Neuron (in vitro differentiated cells): ENCODE measurements around the gene MYH9.

Experiments used
- H2AFZ ChIP-seq: one replicate; pipeline ENCODE4 v1.6.1; 2013; ENCODE audit warnings: low read depth, mild to moderate bottlenecking, inconsistent platforms, low read length, moderate library complexity
- H3K27me3 ChIP-seq: one replicate; pipeline ENCODE4 v1.6.1; 2013; ENCODE audit warnings: low read length; ENCODE audit not compliant: insufficient read depth
- H3K36me3 ChIP-seq: one replicate; pipeline ENCODE4 v1.6.1; 2013; ENCODE audit warnings: low read length; ENCODE audit not compliant: insufficient read depth
- H3K4me1 ChIP-seq: one replicate; pipeline ENCODE4 v1.6.1; 2013; ENCODE audit warnings: low read length; ENCODE audit not compliant: insufficient read depth
- H3K4me3 ChIP-seq: 2 replicates; pipeline ENCODE4 v1.5.1; 2013; ENCODE audit warnings: mild to moderate bottlenecking, low read length, moderate library complexity
- H3K9me3 ChIP-seq: one replicate; pipeline ENCODE4 v1.6.1; 2013; ENCODE audit warnings: low read length

The MYH9 gene

DNA sequence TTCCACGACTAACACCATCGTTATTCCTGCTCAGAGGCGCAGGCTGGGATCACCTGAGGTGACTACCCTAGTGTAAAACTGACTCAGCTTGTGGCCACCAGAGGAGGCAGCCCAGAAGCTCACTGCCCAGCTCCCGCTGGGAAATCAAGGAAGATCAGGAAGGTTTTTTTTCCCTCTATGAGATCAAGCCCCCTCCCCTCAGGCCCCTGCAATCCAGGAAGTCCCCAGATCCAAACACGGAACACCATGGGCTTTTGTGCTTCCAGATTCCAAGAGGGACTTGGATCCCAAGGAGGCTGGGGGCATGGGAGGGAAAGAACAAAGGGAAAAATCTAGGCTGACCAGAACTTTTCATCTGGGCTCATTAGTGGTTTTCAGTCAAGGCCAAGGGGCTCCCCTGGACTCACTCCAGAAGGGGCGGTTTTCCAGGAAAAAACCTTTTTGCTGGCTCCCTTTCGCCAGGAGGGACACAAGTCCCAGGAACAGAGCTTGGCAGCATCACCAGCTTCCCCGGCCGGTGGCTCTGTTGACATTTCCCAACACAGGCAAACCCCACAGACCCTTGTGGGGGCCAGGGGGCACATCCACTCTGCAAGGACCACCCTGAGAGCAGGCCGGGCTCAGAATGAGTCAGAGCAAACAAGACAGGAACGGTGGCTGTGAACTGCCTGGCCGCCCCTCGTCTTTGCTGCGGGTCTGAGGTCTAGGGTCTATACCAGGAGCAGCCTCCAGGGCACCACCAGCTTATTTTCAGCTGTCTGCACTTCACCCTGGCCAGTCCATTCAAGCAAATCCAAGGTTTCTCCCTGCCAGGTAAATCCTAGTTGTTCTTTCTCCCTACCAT lies 36.8 kb downstream of the MYH9 start:
- no peaks in the 10 kb centered on the region for H3K9me3 ChIP-seq
- H3K4me1 ChIP-seq = peaks cover 7% of the 10 kb centered on the region
- H3K36me3 ChIP-seq = peaks cover 14% of the 10 kb centered on the region
- H3K4me3 ChIP-seq = no peak overlapping the region
- H2AFZ ChIP-seq = no peak overlapping the region
- no peaks in the 10 kb centered on the region for H3K27me3 ChIP-seq

- no peak overlapping the region for H2AFZ ChIP-seq
- H3K36me3 ChIP-seq = peaks cover 14% of the 10 kb centered on the region
- no peak overlapping the region for H3K4me3 ChIP-seq
- H3K9me3 ChIP-seq = no peaks in the 10 kb centered on the region
- H3K4me1 ChIP-seq = peaks cover 7% of the 10 kb centered on the region
- no peaks in the 10 kb centered on the region for H3K27me3 ChIP-seq
These were observed 38.0 kb downstream of the MYH9 start for GRCh38 chr22:36349726-36350125.

GRCh38 chr22:36348760-36349159 lies 39.0 kb downstream of the MYH9 start:
- H3K36me3 ChIP-seq = peaks cover 22% of the 10 kb centered on the region
- H3K4me3 ChIP-seq = no peak overlapping the region

GRCh38 chr22:36347094-36347493 lies 40.7 kb downstream of the MYH9 start:
- H3K36me3 ChIP-seq = peaks cover 24% of the 10 kb centered on the region
- no peaks in the 10 kb centered on the region for H3K9me3 ChIP-seq
- H2AFZ ChIP-seq = no peak overlapping the region
- H3K4me1 ChIP-seq = no peaks in the 10 kb centered on the region
- H3K27me3 ChIP-seq = no peaks in the 10 kb centered on the region
- H3K4me3 ChIP-seq = no peak overlapping the region

More at GRCh38 chr22:36348760-36349159, 39.0 kb downstream of the MYH9 start:
- peaks cover 7% of the 10 kb centered on the region for H3K4me1 ChIP-seq
- no peaks in the 10 kb centered on the region for H3K27me3 ChIP-seq
- no peaks in the 10 kb centered on the region for H3K9me3 ChIP-seq
- H2AFZ ChIP-seq = no peak overlapping the region

DNA sequence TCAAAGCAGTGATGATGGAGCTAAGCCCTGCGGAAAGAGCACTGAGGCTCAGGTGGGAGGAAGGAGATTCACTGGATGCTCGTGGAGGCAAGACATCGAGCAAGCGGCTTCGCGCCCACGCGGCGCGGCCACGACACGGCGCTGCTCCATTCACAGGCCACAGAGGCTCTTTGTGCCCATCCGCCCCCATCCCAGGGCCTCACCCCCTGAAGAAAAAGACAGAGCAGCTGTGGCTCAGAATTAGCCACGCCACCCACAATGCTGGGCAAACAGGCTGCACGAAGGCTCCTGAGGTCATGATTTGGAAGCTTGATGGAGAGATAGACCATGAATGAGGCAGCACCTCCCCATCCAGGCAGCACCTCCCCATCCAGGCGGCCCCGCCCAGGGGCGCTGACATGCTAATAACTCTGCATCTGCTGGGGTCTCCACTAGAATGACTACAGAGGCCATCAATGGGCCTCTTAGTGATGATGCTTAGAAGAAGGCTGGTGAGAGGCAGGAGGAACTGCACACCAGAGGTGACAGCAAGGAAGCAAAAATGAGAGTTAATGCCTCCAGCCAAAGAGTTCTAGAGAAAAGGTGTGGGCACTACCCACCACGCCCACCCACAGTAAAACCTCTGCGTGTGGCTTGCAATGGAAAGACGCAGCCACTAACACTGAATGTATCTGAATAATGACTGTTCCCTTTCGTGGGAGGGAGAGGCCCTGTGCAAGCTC lies 43.5 kb downstream of the MYH9 start:
- Histone ChIP-seq H3K4me1 (no peaks in the 10 kb centered on the region), H2AFZ (no peak overlapping the region), H3K4me3 (no peak overlapping the region), H3K9me3 (no peaks in the 10 kb centered on the region), H3K36me3 (peaks cover 43% of the 10 kb centered on the region), H3K27me3 (no peaks in the 10 kb centered on the region)

- no peaks in the 10 kb centered on the region for H3K4me1 ChIP-seq
- H3K36me3 ChIP-seq = peaks cover 44% of the 10 kb centered on the region
- H2AFZ ChIP-seq = no peak overlapping the region
- no peaks in the 10 kb centered on the region for H3K9me3 ChIP-seq
- no peaks in the 10 kb centered on the region for H3K27me3 ChIP-seq
- no peak overlapping the region for H3K4me3 ChIP-seq
These were observed 44.1 kb downstream of the MYH9 start for GRCh38 chr22:36343720-36344105.

- H3K4me3 ChIP-seq = no peak overlapping the region
- H3K9me3 ChIP-seq = no peaks in the 10 kb centered on the region
- H2AFZ ChIP-seq = no peak overlapping the region
- no peaks in the 10 kb centered on the region for H3K4me1 ChIP-seq
- peaks cover 45% of the 10 kb centered on the region for H3K36me3 ChIP-seq
- H3K27me3 ChIP-seq = no peaks in the 10 kb centered on the region
These were observed 44.6 kb downstream of the MYH9 start for GRCh38 chr22:36343070-36343719.

DNA sequence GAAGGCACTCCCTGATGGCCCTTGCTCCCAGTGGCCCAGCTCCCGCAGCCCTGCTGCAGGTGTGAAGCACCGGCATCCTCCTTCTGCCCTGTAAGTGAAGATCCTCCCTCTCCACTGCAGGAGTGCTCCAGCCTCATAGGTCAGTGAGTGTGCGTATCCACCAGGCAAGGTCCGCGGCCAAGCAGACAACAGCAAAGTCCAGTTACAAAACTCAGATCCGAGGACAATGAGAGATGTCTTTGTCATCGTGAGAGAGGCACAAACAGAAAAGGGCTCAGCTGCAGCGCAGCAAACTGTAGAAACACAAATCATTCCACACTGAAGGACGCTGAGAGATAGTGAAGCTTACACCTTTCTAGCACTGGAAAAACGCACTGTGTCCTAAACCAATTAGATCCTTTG lies 46.1 kb downstream of the MYH9 start:
- H3K27me3 ChIP-seq = no peaks in the 10 kb centered on the region
- H2AFZ ChIP-seq = no peak overlapping the region
- peaks cover 42% of the 10 kb centered on the region for H3K36me3 ChIP-seq
- H3K4me1 ChIP-seq = peaks cover 4% of the 10 kb centered on the region
- no peaks in the 10 kb centered on the region for H3K9me3 ChIP-seq
- no peak overlapping the region for H3K4me3 ChIP-seq

DNA sequence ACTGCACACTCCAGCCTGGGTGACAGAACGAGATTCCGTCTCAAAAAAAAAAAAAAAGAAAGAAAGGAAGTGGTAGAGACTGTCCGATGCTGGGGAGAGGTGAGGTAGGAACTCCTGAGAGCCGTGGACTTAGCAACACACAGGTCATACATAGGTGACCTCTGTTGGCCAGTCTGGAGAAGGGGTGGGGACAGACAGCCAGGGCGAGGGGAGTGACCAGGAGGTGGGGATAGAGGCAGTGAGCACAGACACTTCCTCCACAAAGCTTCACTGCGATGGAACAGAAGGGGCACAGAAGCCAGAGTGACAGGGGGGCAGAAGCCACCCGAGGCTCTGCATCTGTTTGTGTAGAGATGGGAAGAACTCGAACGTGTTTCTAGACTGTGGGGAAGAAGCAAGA lies 47.1 kb downstream of the MYH9 start:
- no peak overlapping the region for H2AFZ ChIP-seq
- H3K36me3 ChIP-seq = peaks cover 37% of the 10 kb centered on the region
- peaks cover 7% of the 10 kb centered on the region for H3K4me1 ChIP-seq

GRCh38 chr22:36339171-36340065 lies 48.3 kb downstream of the MYH9 start:
- Histone ChIP-seq H3K4me3 (no peak overlapping the region), H2AFZ (no peak overlapping the region), H3K36me3 (peaks cover 42% of the 10 kb centered on the region), H3K9me3 (no peaks in the 10 kb centered on the region), H3K4me1 (peaks cover 11% of the 10 kb centered on the region), H3K27me3 (no peaks in the 10 kb centered on the region)

More for the DNA sequence above, 47.1 kb downstream of the MYH9 start:
- no peaks in the 10 kb centered on the region for H3K9me3 ChIP-seq
- H3K27me3 ChIP-seq = no peaks in the 10 kb centered on the region
- no peak overlapping the region for H3K4me3 ChIP-seq

DNA sequence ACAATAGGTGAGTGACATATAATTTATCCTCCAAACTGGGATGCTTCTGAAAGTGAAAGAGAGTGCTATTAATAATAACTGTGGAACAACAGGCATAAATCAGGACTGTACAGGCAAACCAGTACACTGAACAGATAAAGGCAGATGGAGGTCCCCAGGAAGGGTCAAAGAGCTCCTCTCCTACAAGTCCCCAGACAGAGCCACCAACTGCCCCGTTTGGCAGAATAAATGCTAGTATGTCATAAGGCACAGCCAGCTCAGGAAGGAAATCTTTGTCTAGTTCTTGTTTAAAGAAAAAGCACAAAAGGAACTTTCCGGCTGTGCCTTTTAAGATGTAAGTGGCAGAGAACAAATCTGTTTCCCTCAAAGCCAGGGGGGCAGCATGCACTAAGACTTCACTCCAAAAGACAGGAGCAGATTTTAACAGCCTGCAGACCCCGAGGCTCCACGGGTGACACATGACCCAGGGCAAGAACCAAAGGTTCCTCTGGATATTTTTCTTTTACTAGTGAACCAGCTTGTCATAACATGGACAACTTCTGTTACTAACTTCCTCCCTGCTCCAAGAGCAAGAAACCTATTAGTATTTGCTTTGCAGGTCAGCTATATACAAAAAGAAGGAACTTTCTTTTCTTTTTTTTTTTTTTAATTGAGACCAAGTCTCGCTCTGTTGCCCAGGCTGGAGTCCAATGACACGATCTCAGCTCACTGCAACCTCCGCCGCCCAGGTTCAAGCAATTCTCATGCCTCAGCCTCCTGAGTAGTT lies 50.2 kb downstream of the MYH9 start:
- Histone ChIP-seq H3K4me1 (peaks cover 11% of the 10 kb centered on the region), H2AFZ (no peak overlapping the region), H3K4me3 (no peak overlapping the region), H3K9me3 (no peaks in the 10 kb centered on the region), H3K36me3 (peaks cover 38% of the 10 kb centered on the region), H3K27me3 (no peaks in the 10 kb centered on the region)
